Spleen (tissue), 11 donors: Measurements from ENCODE around the gene SORCS2. TPM values are rescaled to one million over a fixed set of nuclear protein-coding genes. Genes with fewer than 3 reads are reported as not detected.

Experiments used
- DNase-seq: peaks from one replicate; pipeline ENCODE4 v3.0.0-alpha.2; 2020
- H3K27ac ChIP-seq, 8 donors: fragments of 200-600 bp; sonication (generic) in 7 of 8; 1 replicate in 4 of 8; 2 replicates in 4 of 8; pipeline versions ENCODE4 v1.5.0 to v1.8.0; 2016 to 2021; ENCODE audit warnings: inconsistent platforms in 4 of 8, mild to moderate bottlenecking in 4 of 8, moderate library complexity in 1 of 8
- H3K27me3 ChIP-seq, 7 donors: fragments of 200-600 bp; sonication (generic) in 6 of 7; replicated peaks in 1 of 7; 1 replicate in 4 of 7; 2 replicates in 3 of 7; pipeline versions ENCODE4 v1.5.0 to v1.8.0; 2016 to 2021; ENCODE audit warnings: inconsistent platforms in 3 of 7, mild to moderate bottlenecking in 1 of 7
- H3K36me3 ChIP-seq, 6 donors: fragments of 200-600 bp; sonication (generic) in 5 of 6; 1 replicate in 4 of 6; 2 replicates in 2 of 6; pipeline versions ENCODE4 v1.5.0 to v1.8.0; 2016 to 2021; ENCODE audit warnings: inconsistent platforms in 2 of 6
- H3K4me1 ChIP-seq, 6 donors: fragments of 200-600 bp; sonication (generic) in 5 of 6; 1 replicate in 3 of 6; 2 replicates in 3 of 6; pipeline versions ENCODE4 v1.5.0 to v1.8.0; 2016 to 2021; ENCODE audit warnings: inconsistent platforms in 3 of 6
- H3K4me3 ChIP-seq, 8 donors: fragments of 200-600 bp; sonication (generic) in 7 of 8; 1 replicate in 4 of 8; 2 replicates in 4 of 8; pipeline versions ENCODE4 v1.5.0 to v1.8.0; 2016 to 2021; ENCODE audit warnings: inconsistent platforms in 4 of 8, mild to moderate bottlenecking in 4 of 8, moderate library complexity in 2 of 8
- H3K9me3 ChIP-seq, 8 donors: fragments of 200-600 bp; sonication (generic) in 7 of 8; 1 replicate in 4 of 8; 2 replicates in 4 of 8; pipeline versions ENCODE4 v1.5.0 to v1.8.0; 2016 to 2021; ENCODE audit warnings: inconsistent platforms in 4 of 8
- POLR2A ChIP-seq, 3 donors: fragments of 450-650 bp; IDR thresholded peaks; one replicate each; pipeline ENCODE4 v1.5.1; 2017; ENCODE audit warnings: antibody characterized with exemption in 3 of 3, mild to moderate bottlenecking in 1 of 3
- POLR2AphosphoS5 ChIP-seq, 3 donors: sonication (generic); formaldehyde crosslinking; IDR thresholded peaks; one replicate each; pipeline ENCODE4 v1.5.1; 2017; ENCODE audit warnings: antibody characterized with exemption in 3 of 3
- WGBS, 5 donors: extraction: QIAGEN DNeasy Blood & Tissue Kit in 3 of 5; methylation state at CpG; one replicate each; pipeline versions ENCODE4 v1.1.5 to v1.1.7; 2013 to 2018; 5-methylcytosine and 5-hydroxymethylcytosine counted together
- intact Hi-C: fragments of 100-400 bp; cut with DNase I; formaldehyde crosslinking; loops from one replicate; pipeline ENCODE4 v1.15.0; 2023; ENCODE audit warnings: low total_unique reads
- polyA plus RNA-seq, 3 donors: library from polyadenylated mRNA; stranded (reverse); fragments of 200-250 nt; gene quantifications; one replicate each; pipeline ENCODE4 v1.2.1, GENCODE V29; 2013
- total RNA-seq, 7 donors: library from RNA; depleted of rRNA in 3 of 7; stranded (reverse); fragments of >200 nt in 3 of 7; fragmentation: NEBNext Ultra II Directional in 4 of 7; extraction: Animal tissue kit (Norgen Biotek cat#: 25700) in 4 of 7; gene quantifications; one replicate each; pipeline versions ENCODE4 v1.1.0 to v1.2.1, GENCODE V29; 2016 to 2021
- TF ChIP-seq, protein P1 (sequence below), 11 experiments: fragments of 200-600 bp in 7 of 11; fragments of 450-650 bp in 4 of 11; sonication (generic) in 4 of 11; IDR thresholded peaks in 8 of 11; conservative IDR thresholded peaks in 3 of 11; 1 replicate in 7 of 11; 2 replicates in 4 of 11; pipeline versions ENCODE4 v1.4.0 to v1.8.0; 2016 to 2021; ENCODE audit warnings: antibody characterized with exemption in 11 of 11, inconsistent platforms in 4 of 11, mild to moderate bottlenecking in 1 of 11
- donor health status: healthy with polysubstance abuse.
- donor health status: DM: no; HTN: no; CAD: no; lungs with moderate emphysema.
- donor health status: DM: no; HTN: no; CAD: no.
- donor health status: Bipolar disorder and iron deficiency.
- donor health status: healthy.
- donor health status: DM: no; HTN: no; CAD: no.
- donor health status: DM: yes; HTN: yes; CAD: no.

The SORCS2 gene
- total and polyA plus RNA-seq, 10 donors, result 0.33 to 1.6 (median 0.60) TPM

GRCh38 chr4:7209699-7210098 lies 17.4 kb downstream of the SORCS2 start:
- no peaks in the 10 kb centered on the region for H3K4me1 ChIP-seq
- no peaks in the 10 kb centered on the region for H3K36me3 ChIP-seq
- TF ChIP-seq, protein P1, sequence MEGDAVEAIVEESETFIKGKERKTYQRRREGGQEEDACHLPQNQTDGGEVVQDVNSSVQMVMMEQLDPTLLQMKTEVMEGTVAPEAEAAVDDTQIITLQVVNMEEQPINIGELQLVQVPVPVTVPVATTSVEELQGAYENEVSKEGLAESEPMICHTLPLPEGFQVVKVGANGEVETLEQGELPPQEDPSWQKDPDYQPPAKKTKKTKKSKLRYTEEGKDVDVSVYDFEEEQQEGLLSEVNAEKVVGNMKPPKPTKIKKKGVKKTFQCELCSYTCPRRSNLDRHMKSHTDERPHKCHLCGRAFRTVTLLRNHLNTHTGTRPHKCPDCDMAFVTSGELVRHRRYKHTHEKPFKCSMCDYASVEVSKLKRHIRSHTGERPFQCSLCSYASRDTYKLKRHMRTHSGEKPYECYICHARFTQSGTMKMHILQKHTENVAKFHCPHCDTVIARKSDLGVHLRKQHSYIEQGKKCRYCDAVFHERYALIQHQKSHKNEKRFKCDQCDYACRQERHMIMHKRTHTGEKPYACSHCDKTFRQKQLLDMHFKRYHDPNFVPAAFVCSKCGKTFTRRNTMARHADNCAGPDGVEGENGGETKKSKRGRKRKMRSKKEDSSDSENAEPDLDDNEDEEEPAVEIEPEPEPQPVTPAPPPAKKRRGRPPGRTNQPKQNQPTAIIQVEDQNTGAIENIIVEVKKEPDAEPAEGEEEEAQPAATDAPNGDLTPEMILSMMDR (IDR thresholded peaks at IDR 0.05 in 8 of 11, conservative IDR thresholded peaks at IDR 0.05 in 3 of 11), result no peak
- no peak for TF ChIP-seq POLR2AphosphoS5 (IDR thresholded peaks at IDR 0.05)
- no peak for TF ChIP-seq POLR2A (IDR thresholded peaks at IDR 0.05)
- 82 to 86% (median 84%) methylated on average over 9 of the region's 9 CpGs for WGBS, 5 donors
- no peak overlapping the region for H3K4me3 ChIP-seq
- peaks cover 0 to 13% (median 9%) of the 10 kb centered on the region in 8 donors for H3K9me3 ChIP-seq
- intact Hi-C loops, result no loop called here
- peaks cover 0 to 91% (median 6%) of the 10 kb centered on the region in 7 donors for H3K27me3 ChIP-seq
- no peak overlapping the region for H3K27ac ChIP-seq
- DNase-seq, result no peak

DNA sequence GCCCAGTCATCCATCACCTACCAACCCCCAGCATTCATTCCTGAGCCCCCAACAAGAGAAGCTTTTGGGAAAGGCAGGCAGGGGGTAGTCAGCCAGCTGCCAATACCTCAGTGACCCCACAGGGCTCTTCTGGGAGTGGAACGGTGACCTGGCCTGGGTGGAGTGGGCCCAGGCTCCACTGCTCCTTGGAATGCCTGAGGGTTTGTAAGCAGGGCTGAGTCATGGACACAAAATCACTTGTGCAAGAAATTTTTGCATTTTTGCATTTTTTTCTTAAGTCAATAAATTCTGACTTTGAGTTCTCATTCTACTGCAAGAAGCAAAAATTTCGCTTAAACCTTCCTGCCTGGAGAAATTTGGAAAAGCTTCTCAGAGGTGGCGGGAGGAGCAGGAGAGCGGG lies 18.5 kb downstream of the SORCS2 start:
- Histone ChIP-seq H3K27me3 (peaks cover 0 to 80% (median 6%) of the 10 kb centered on the region in 7 donors), H3K36me3 (no peaks in the 10 kb centered on the region), H3K27ac (no peak overlapping the region), H3K4me3 (no peak overlapping the region), H3K9me3 (peaks cover 0 to 15% (median 11%) of the 10 kb centered on the region in 8 donors), H3K4me1 (no peaks in the 10 kb centered on the region)
- TF ChIP-seq POLR2A (IDR thresholded peaks at IDR 0.05) (no peak), POLR2AphosphoS5 (IDR thresholded peaks at IDR 0.05) (no peak)
- TF ChIP-seq, protein P1 (IDR thresholded peaks at IDR 0.05 in 8 of 11, conservative IDR thresholded peaks at IDR 0.05 in 3 of 11), result no peak
- WGBS, 5 donors, result 78 to 85% (median 83%) methylated on average over 4 of the region's 4 CpGs
- intact Hi-C loops, result no loop called here
- DNase-seq, result no peak

DNA sequence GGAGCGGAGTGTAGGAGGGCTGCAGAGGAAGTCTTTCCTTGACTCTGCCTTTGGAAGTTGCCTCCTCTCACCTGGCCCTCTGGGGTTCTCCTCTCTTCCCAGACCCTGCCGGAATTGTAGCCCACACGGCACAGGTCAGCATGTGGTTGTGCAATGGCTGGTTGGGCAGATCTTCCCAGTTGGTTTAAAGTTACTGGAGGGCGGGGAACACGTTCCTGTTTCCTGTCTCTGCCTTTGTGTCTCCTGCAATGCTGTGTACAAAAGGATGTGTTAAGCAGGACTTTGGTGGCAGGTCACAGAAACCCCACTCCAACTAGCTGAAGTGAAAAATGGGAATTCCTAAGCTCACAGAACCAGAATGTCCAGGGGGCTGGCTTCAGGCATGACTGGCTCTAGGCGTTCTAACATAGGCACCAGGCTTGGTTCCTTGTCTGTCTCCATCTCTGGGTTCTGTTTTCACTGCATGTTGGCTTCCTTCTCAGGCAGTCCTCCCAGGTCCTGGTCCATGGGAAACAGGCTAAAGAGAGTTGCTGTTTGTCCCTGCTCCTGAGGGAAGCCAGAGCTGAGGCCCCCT lies 19.9 kb downstream of the SORCS2 start:
- no peaks in the 10 kb centered on the region for H3K4me1 ChIP-seq
- peaks cover 0 to 15% (median 11%) of the 10 kb centered on the region in 8 donors for H3K9me3 ChIP-seq
- no peak overlapping the region for H3K4me3 ChIP-seq
- DNase-seq, result no peak
- peaks cover 0 to 78% (median 6%) of the 10 kb centered on the region in 7 donors for H3K27me3 ChIP-seq
- H3K27ac ChIP-seq, result no peak overlapping the region
- intact Hi-C loops, result no loop called here
- WGBS, 5 donors, result 55 to 67% (median 61%) methylated on average over 5 to 6 of the region's 6 CpGs
- H3K36me3 ChIP-seq, result no peaks in the 10 kb centered on the region
- TF ChIP-seq POLR2AphosphoS5 (IDR thresholded peaks at IDR 0.05) (no peak), POLR2A (IDR thresholded peaks at IDR 0.05) (no peak)
- TF ChIP-seq, protein P1 (IDR thresholded peaks at IDR 0.05 in 8 of 11, conservative IDR thresholded peaks at IDR 0.05 in 3 of 11), result no peak

GRCh38 chr4:7212921-7213320 lies 20.6 kb downstream of the SORCS2 start:
- Histone ChIP-seq H3K36me3 (no peaks in the 10 kb centered on the region), H3K4me1 (no peaks in the 10 kb centered on the region), H3K9me3 (peaks cover 0 to 15% (median 11%) of the 10 kb centered on the region in 8 donors), H3K27me3 (peaks cover 0 to 77% (median 6%) of the 10 kb centered on the region in 7 donors), H3K4me3 (no peak overlapping the region), H3K27ac (no peak overlapping the region)
- intact Hi-C loops, result no loop called here
- no peak for TF ChIP-seq POLR2AphosphoS5 (IDR thresholded peaks at IDR 0.05)
- no peak for TF ChIP-seq POLR2A (IDR thresholded peaks at IDR 0.05)
- TF ChIP-seq, protein P1 (IDR thresholded peaks at IDR 0.05 in 8 of 11, conservative IDR thresholded peaks at IDR 0.05 in 3 of 11), result no peak
- WGBS, 5 donors, result 66 to 90% (median 78%) methylated on average over 6 of the region's 6 CpGs
- no peak for DNase-seq
